OCI-M2 (cell line): ENCODE measurements around the gene ZRSR2.

Experiments used
- DNase-seq: peaks from one replicate; lab custom pipeline; 2025; ENCODE audit not compliant: unreplicated experiment; lab: John Stamatoyannopoulos, UW

ZRSR2 gene

GRCh38 chrX:15848576-15848975 is 58.3 kb downstream of the ZRSR2 start:
- no peak for DNase-seq

GRCh38 chrX:15849555-15849954 is 59.3 kb downstream of the ZRSR2 start:
- DNase-seq, result no peak

GRCh38 chrX:15853586-15854079 is 63.3 kb downstream of the ZRSR2 start:
- no peak for DNase-seq

DNA sequence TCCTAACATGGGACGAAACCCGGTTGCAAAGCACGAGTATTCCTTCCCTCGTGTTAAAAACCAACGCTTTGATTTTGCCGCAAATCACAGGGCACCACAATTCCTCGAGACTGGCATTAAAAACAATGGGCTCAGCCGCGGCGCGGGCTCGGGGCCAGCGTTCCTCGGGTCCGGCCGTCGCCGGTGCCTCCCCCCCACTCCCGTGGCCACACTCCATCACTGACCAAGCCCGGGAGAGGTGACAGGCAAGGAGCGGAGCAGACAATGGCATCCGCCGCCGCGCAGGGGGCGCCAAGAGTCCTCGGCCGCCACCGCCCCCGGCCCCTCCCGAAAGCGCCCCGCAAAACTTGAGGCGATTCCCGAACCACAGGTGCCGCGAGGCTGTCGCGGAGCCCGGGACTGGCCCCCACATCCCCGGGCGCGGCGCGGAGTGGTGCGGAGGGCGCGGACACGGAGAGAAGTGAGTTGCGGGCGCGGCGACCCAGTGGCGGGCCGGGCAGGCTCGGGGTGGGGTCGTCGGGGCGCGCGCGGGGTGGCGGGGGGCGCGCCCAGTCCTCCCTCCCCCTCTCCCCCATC is 63.9 kb downstream of the ZRSR2 start:
- DNase-seq, result no peak

GRCh38 chrX:15854712-15855567 is 64.7 kb downstream of the ZRSR2 start, which contains the start of gene AP1S2:
Gene AP1S2 (minus strand): TSS chrX:15854813. CDS start chrX:15852524, 2,289 bp downstream.
- peak; percentile 60 for DNase-seq

DNA sequence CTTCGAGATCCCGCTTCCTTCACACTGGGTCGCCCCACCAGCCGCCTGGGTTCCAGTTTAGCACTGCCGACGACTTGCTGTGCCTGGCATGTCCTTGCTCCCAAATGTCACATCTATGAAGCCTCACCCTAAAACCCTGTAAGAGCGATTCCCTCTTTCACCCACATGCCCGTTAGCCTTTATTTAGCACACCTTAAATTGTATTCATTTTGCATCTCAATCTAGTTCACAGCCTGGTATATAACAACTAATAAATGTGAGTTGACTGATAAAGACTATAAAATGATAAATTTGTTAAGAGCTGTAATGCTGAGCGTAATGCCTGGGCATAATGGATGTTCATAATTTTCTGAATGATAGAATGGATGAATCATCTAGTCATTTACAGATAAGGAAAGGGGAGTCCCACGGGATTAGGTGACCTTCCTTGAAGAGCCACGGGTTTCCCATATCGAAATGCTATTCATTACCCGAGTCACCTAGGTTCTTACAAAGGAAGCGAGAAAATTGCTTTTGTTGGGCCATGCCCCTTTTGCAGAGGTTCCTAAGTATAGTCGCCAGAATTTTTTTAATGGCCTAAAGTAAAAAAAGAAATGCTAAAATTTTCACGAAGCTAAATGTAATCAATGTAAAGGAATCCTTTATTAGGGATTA is 65.4 kb downstream of the ZRSR2 start:
- no peak for DNase-seq

- DNase-seq, result no peak
These were observed 65.9 kb downstream of the ZRSR2 start for GRCh38 chrX:15856222-15856587.

DNA sequence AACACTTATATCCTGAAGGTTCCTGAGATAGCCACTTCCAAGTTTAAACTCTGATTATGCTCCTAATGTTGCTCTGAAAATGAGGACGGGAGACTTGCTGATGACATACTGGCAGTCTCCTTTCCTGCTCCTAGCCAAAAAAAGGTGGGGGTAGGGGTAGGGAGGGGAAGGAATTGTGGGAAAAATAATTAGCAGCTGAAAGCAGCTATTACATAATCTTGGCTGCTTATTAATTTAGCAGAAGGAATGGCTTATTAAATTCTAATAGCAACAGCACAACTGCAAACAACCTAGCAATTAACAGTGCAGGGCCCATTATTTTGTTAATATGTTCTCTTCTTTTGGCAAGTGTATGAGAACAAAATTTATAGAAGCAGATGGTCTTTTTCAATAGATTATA is 66.4 kb downstream of the ZRSR2 start:
- no peak for DNase-seq

- DNase-seq, result no peak
These were observed 67.8 kb downstream of the ZRSR2 start for GRCh38 chrX:15858051-15858450.

DNA sequence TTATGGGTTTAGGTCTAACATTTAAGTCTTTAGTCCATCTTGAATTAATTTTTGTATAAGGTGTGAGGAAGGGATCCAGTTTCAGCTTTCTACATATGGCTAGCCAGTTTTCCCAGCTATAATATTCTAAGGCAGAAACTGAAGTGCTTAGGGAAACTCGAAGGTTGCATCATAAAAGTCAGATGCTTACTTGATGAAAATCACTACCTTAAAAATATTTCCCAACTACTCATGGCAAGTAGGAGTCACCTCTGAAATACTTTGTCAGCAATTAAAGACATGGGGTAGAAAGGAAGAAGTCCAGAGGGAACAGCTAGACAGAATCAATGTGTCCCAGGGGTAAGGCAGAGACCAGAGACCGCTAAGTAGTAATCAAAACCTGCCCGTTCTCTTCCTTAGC is 70.6 kb downstream of the ZRSR2 start:
- no peak for DNase-seq

DNA sequence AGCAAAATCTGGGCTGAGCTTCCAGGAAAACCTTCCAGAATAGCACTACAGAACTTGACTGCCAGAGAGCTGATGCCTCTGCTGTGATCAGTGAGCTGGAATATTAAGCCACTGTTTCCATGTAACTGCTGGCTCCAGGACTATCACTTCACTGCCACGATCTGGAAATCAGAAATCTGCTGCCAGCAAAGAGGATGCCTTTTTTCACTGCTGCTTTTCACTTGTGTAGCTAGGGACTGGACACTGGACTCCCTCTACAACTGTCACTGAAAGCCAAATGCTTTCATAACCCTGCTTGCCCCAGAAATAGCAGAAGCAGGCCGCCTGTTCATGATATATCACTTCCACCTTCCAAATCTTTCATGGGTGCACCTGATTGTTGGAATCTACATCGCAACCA is 73.7 kb downstream of the ZRSR2 start:
- no peak for DNase-seq

GRCh38 chrX:15864629-15865028 is 74.3 kb downstream of the ZRSR2 start:
- DNase-seq, result no peak

GRCh38 chrX:15866147-15866546 is 75.9 kb downstream of the ZRSR2 start:
- no peak for DNase-seq

GRCh38 chrX:15869695-15870094 is 79.4 kb downstream of the ZRSR2 start:
- no peak for DNase-seq

DNA sequence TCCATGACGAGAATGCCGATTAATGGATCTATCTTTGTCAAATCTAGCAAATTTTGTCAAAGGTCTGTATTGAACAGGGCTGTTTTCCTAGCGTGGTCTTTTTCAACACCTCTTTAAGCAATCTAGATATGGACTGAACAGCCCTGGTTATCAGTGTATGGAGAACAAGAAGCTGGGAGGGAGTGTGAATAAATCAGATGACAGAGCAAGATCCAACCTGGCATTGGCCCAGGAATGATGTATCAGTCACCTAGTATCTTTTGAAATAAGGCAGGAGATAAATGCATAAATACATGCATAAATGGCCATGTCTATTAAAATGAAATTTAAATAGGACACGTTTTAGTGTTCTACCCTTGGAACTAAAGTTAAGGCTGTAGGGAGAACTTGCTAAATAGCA is 80.0 kb downstream of the ZRSR2 start:
- no peak for DNase-seq
